ENCODE measurements around the gene RESF1.

The RESF1 gene

DNA sequence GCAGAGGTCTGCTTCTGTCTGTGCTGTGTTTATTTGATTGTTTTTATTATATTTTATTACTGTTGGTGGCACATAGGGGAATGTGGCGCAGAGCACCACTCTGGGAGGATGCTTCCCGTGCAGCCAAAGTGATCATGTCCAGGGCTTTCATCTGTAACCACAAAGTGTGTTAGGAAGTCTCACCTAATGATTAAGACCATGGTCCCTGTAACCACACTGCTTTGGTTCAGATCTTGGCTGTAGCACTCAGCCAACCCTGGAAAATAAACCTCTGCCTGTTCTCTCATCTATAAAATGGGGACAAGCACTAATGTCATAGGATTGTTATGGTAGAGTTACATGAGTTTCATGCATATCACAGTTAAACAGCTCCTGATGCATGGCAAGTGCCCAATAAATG is 1.9 kb downstream of the RESF1 start:
- no peak for DNase-seq (ENCODE audit: low read depth in 2 of 2)

DNA sequence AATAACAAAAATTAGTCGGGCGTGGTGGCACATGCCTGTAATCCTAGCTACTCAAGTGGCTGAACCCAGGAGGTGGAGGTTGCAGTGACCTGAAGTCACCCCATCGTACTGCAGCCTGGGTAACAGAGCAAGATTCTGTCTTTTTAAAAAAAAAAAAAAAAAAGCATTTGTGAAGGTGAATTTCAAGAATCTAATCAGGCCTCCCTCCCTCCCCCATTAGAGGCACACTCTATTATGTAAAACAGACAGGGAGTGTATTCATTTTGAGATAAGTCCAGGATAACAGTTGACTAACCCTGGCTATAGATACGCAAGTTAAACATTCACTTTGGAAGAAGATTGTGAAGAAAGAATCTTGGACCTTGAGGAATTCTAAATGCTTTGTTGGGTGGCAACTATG is 2.9 kb downstream of the RESF1 start:
- DNase-seq (ENCODE audit: low read depth in 2 of 2) = no peak

DNA sequence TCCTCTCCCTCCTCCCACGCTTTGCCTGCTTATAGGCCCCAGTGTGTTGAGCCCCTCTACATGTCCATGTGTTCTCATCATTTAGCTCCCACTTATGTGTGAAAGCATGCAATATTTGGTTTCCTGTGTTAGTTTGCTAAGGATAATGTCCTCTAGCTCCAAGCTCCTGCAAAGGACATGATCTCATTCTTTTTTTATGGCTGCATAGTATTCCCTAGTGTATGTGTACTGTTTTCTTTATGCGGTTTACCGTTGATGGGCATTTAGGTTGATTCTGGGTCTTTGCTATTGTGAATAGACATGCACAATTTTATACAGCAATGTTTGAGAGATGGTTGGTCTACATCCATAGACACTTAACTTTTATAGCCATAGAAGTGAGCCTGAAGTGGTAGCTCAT is 5.1 kb downstream of the RESF1 start:
- DNase-seq (ENCODE audit: low read depth in 2 of 2) = no peak

DNA sequence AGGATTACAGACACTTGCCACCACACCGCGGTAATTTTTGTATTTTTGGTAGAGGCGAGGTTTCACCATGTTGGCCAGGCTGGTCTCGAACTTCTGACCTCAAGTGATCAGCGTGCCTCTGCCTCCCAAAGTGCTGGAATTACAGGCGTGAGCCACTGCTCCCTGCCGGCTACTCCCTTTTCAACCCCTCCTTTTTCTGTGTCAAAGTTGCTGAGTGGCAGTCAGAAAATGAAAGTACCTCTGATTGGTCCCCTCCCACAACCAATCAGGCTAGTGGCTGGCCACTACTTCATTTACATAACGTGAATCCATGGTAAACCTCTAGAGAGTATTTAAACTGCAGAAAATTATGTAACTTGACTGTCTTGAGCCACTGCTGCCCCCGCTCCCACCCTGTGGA is 5.9 kb downstream of the RESF1 start:
- DNase-seq (ENCODE audit: low read depth in 2 of 2) = no peak

DNA sequence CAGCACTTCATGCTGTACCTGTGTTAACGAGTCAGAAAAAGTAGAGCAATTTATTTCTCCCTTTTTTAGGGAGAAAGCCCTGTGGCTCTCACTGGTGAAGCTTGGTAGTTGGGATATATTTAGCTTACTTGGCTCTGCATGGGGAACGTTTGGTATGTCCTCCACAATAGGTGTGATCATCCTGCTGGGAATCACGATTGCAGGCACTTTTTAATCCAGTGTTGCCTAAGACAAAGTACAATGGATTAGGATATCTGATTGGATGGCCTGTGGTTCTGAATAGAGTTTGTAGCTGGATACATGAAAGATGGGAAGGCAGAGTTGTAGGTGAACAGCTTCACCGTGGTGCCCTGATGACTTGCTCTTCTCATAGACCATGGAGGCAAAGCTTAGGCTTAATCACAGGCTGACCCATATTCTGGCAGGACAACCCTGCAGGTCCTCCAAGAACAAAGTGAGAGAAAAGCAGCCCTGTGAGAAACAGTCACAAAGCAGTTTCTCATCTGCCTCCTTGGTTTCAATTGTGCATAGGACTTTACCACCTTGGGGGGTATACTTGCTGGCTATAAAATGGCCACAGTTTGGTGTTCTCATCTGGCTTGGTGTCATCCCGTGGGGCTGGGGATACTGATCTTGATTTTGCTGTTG is 7.5 kb downstream of the RESF1 start:
- no peak for DNase-seq (ENCODE audit: low read depth in 2 of 2)

DNA sequence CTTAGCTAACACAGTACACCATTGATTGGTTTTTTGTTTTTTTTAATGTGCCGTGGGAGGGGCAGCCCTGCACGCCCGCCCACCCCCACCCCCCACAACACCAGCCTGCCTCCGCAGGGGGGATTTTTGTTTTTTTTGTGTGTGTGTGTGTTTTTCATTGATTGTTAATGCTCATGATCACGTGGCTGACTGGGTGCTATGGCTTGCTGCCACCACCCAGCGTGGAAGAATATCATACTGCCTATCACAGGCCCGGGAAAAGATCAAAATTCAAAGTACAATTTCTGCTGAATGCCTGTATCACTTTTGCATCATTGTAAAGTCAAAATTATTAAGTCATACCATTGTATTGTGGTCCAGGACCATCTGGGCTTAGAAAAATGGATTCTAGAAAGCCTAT is 8.3 kb downstream of the RESF1 start:
- no peak for DNase-seq (ENCODE audit: low read depth in 2 of 2)

DNA sequence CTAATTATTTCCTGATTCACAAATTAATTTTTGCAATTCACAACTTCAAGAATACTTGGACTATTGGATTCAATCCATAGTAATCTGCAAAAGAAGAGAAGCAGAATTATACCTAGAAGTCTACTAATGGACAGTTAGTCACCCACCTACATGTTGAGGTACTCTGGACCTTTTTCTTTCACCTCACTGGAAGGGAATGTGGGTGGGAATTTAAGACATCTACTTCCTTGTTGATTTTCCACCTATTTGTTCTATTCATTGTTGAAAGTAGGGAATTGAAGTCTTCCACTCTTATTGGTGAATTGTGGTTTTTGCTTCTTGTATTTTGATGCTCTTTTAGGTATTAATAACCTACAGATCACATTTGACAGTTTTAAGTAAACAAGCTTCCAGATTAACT is 11.0 kb downstream of the RESF1 start:
- no peak for DNase-seq (ENCODE audit: low read depth in 2 of 2)

DNA sequence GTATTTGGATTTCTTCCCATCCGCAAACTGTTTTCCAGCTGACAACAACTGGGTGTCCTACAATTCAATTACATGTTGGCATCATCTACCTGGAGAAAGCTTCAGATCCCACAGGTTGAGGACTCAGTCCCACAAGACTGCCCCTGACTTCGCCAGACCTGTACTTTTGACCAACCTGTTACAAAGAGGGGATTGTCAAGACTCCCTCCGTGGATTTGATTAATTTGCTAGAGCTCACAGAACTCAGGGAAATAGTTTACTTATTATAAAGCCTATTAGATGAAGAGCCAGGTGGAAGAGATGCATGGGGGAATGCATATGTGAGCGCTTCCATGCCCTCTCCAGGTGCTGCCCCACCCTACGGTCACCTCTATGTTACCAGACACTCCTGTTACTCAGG is 14.6 kb downstream of the RESF1 start:
- DNase-seq (ENCODE audit: low read depth in 2 of 2) = no peak

DNA sequence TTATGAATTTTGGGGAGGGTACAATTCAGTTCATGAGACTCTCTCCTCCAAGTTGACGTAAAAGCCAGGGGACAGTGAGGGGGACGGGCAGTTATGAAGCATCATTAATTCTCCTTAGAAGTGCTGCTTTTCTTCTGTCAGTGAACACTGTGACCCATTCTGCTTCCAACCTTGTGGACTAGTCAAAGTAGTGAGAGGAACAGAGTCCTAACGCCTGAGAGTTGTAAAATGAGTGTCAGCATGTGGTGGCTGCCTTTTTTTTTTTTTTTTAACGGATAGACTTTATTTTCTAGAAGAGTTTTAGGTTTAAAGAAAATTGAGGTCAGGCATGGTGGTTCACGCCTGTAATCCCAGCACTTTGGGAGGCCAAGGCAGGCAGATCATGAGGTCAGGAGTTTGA is 15.5 kb downstream of the RESF1 start:
- DNase-seq (ENCODE audit: low read depth in 2 of 2) = no peak

DNA sequence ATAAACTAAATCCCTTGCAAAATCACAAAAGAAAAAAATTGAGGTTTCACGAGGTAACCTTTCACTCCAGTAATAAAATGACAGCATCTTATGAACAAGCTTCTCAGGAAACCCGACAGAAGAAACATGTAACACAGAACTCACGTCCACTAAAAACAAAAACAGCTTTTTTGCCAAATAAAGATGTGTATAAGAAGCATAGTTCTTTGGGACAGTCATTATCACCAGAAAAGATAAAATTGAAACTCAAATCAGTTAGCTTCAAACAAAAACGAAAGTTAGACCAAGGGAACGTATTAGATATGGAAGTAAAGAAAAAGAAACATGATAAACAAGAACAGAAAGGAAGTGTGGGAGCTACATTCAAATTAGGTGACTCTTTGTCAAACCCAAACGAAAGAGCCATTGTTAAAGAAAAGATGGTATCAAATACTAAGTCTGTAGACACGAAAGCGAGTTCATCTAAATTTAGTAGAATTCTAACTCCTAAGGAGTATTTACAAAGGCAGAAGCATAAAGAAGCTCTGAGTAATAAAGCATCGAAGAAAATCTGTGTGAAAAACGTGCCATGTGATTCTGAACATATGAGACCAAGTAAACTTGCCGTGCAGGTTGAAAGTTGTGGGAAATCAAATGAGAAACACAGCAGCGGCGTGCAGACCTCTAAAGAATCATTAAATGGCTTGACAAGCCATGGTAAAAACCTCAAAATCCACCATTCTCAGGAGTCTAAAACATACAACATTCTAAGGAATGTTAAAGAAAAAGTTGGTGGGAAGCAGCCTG is 25.8 kb downstream of the RESF1 start:
- no peak for DNase-seq (ENCODE audit: low read depth in 2 of 2)

DNA sequence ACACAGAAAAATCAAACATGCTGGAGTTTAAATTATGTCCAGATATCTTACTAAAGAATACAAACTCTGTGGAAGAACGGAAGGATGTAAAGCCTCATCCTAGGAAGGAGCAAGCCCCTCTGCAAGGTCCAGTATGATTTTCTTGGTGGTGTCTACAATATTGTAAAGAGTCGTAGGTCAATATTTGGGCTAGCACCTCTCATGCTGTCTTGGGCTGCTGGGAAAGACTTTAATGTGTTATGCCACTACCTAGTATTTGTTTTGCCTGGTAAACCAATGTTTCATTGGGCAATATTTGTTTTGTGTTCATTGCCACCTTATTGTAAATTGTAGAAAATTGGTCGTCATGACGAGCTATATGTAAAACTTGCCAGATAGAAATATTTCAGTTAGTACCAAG is 26.6 kb downstream of the RESF1 start:
- no peak for DNase-seq (ENCODE audit: low read depth in 2 of 2)

DNA sequence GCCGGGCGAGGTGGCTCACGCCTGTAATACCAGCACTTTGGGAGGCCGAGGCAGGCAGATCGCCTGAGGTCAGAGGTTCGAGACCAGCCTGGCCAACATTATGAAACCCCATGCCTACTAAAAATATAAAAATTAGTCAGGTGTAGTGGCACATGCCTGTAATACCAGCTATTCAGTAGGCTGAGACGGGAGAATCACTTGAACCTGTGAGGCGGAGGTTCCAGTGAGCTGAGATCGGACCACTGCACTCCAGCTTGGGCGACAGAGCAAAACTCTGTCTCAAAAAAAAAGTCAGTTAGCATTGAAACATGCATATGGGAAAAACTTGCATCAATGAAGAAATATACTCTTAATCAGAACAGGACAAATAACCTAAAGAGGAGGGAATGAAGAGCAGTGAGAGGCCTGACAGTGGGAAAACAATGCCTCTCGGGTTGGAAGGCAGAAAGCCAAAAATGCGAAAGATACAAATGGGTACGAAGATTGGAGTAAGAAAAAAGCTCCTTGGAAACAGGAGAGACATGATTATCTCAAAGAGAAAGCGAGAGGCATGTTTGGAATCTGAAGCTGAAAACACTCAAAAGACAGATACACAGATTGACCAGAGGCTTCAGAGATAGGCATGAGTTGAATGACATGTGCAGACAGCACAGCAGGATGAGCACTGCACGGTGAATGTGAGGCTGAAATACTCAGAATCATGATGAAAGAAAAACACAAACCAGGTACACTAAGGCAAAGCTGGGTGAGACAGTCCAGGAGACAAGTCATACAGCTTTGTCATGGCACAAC is 30.6 kb downstream of the RESF1 start:
- DNase-seq (ENCODE audit: low read depth in 2 of 2) = no peak

DNA sequence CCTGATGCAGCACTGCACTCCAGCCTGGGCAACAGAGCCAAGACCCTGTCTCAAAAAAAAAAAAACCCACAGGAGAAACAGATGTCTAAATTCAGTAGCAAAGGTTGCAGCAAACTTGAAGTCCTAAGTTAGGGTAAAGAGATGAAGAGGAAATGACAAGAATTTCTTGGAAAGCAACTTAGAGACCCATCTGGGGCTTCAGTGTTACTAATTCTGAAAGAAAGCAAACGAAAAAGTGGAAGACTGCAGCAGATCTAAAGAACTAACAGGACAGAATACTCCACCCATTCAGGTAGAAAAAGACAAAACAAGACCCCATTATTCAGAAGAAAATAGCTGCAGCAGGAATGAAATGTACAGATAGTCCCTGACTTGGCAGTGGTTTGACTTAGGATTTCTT is 31.9 kb downstream of the RESF1 start:
- DNase-seq (ENCODE audit: low read depth in 2 of 2) = no peak

DNA sequence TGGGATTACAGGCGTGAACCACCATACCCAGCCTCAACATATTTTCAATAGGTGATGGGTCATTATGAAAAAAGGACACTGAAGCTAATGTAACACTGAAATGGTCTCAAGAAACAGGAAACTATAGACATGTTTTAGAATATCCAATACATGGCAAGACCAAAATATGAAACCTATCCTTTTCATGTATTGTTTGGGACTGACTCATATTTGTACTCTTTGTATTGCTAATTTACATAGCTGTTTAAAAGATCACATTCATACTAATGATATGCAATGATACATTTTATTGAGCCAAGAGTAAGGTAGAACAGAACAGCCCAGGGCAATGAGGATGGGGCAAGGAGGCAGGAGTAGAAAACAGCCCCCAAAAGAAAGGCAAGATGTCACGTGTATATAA is 32.6 kb downstream of the RESF1 start:
- DNase-seq (ENCODE audit: low read depth in 2 of 2) = no peak

DNA sequence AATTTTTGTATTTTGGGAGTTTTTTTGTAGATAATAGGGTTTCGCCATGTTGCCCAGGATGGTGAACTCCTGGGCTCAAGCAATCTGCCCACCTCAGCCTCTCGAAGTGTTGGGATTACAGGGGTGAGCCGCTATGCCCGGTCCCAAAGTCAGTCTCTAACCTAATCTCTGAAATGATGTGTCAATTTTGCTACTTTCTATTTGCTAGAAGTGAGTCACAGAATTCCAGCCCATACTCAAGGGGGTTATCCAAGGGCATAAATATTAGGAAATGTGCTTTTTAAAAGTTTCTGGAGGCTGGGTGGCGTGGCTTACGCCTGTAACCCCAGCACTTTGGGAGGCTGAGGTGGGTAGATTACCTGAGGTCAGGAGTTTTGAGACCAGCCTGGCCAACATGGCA is 40.5 kb downstream of the RESF1 start:
- DNase-seq (ENCODE audit: low read depth in 2 of 2) = no peak

DNA sequence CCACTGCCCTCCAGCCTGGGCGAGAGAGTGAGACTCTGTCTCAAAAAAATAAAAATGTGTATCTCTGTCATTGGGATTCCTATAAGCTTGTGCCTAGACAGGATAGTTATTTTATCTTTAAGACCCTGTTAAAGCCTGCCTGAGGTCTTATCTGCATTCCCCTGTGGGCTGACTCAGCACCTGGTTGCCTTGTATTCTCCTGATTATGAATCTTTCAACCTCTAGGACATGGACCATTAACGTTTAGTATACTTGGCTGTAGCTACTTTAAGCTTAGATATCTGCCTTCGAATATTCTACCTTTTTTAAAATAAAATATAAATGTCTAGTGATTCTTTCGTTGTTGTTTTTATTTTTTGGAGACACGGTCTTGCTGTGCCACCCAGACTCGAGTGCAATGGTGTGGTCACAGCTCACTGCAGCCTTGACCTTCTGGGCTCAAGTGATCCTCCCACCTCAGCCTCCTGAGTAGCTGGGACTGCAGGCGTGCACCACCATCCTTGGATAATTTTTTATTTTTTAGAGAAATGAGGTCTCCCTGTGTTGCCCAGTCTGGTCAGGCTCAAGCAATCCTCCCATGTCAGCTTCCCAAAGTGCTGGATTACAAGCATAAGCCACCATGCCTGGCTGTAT is 41.3 kb downstream of the RESF1 start:
- no peak for DNase-seq (ENCODE audit: low read depth in 2 of 2)

DNA sequence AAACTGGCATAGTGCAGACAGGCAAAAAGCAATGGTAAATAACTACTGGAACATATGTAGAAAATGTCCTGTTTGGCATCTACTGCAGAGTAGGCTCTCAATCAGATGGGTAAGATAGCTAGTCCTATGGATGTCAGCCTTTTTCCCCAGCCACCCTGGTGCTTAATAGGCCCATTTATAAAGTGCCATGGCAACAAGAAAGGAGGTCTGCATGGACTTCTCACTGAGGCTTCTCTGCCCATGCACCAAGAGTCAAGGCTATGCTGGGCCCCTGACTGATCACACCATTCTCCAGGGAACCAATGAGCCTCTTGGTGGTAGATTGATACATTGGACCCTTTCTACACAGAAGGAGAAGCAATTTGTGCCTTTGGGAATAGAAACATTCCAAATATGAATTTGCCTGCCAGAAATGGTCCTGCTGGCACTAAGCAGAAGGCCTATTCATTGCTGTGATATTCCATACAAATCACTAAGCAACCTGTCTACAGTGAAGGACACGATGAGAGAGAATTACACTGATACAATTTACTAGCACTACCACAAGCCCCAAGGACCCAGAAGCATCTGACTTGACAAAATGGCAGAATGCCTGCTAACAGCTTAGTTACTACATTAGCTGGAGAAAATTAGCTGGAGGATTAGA is 43.8 kb downstream of the RESF1 start:
- no peak for DNase-seq (ENCODE audit: low read depth in 2 of 2)

DNA sequence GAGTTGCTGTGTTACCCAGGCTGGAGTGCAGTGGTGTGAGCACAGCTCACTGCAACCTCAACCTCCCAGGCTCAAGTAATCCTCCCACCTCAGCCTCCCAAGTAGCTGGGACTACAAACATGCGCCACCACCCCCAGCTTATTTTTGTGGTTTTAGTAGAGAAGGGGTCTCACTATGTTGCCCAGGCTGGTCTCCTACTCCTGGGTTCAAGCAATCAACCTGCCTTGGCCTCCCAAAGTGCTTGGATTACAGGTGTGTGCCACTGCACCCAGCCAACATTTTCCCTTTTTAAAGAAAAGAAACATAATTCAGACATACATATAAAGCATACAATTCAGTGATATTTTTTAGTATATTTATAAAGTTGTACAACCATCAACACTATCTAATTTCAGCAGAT is 44.4 kb downstream of the RESF1 start:
- no peak for DNase-seq (ENCODE audit: low read depth in 2 of 2)

DNA sequence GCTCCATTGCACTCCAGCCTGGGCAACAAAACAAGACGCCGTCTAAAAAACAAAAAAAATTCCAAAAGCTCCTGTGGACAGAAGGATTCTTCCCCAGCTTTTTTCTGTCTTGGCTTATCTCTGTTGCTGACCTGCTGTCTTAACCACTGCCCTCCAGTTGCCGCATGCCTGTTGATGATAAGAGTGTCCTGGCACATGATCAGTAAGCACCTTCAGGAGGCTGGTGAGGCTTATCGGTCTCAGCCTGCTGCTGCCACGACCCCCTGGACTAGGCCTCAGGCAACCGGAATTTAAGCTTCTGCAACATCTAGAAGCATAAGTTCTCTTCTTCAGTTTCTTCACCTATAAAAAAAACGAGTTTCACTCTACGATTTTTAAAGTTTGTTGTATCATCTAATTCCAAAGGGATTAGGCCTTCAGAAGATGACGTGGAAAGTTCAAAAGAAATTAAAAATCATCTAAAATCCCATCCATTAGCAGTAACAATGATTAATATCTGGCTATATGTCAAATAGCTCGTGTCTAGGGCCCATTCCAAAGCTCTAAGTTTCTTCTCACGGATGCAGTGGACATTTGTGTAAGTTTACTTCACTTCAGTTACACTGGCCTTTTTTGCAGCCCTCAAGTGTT is 46.4 kb downstream of the RESF1 start:
- no peak for DNase-seq (ENCODE audit: low read depth in 2 of 2)

Data from stimulated activated CD4-positive, alpha-beta T cell treated with anti-CD3 and anti-CD28 coated beads, Interleukin-1b, Interleukin-23, amount 100 ng/mL, for 1 hour (primary cell).